ENCODE results near the gene NBPF1. TPM values are rescaled to one million over a fixed set of nuclear protein-coding genes. Genes with fewer than 3 reads are reported as not detected.

Gene NBPF1
- total and polyA plus RNA-seq, 9 of the 15 experiments (the other 6 are each of a cell fraction or from before 2014, with no cell fraction given) = 5.2 to 42.6 (median 24.1) TPM

GRCh38 chr1:16628361-16629111 is 15.2 kb upstream of the NBPF1 start (continued):
- TF ChIP-seq PCBP1 (IDR thresholded peaks at IDR 0.05; ENCODE audit: low read depth, low read length, poor library complexity, severe bottlenecking) (peak; percentile 69), GABPB2 (CRISPR knock-in tag; conservative IDR thresholded peaks at IDR 0.05) (0 out of 2 replicates have a peak, but pooled peaks have one; percentile 5), FOXP1 (CRISPR knock-in tag; IDR thresholded peaks at IDR 0.05) (no peak), ARID1B (IDR thresholded peaks at IDR 0.05) (no peak), NFYB (IDR thresholded peaks at IDR 0.05; ENCODE audit: extremely low read depth, insufficient read length) (no peak), STAT5B (CRISPR knock-in tag; IDR thresholded peaks at IDR 0.05) (no peak), ZKSCAN8 (CRISPR knock-in tag; IDR thresholded peaks at IDR 0.05) (no peak), NCOA1 (IDR thresholded peaks at IDR 0.05; ENCODE audit: low read depth) (no peak), AFF4 (CRISPR knock-in tag; IDR thresholded peaks at IDR 0.05) (no peak), ZNF644 (tag; IDR thresholded peaks at IDR 0.05; ENCODE audit: low read depth) (no peak), ZNF436 (CRISPR knock-in tag; IDR thresholded peaks at IDR 0.05) (no peak), GTF2A2 (tag; IDR thresholded peaks at IDR 0.05) (no peak), HMGN3 (IDR thresholded peaks at IDR 0.05; ENCODE audit: borderline replicate concordance, extremely low read depth, insufficient read length, low read depth, low read length) (peak; percentile 60), ZFP36 (IDR thresholded peaks at IDR 0.05; ENCODE audit: low read depth, low read length, partially characterized antibody) (peak; percentile 70), LEF1 (IDR thresholded peaks at IDR 0.05) (no peak), CBFA2T2 (conservative IDR thresholded peaks at IDR 0.05) (no peak), HIVEP1 (CRISPR knock-in tag; IDR thresholded peaks at IDR 0.05) (0 out of 2 replicates have a peak, but pooled peaks have one; percentile 30), HNRNPLL (IDR thresholded peaks at IDR 0.05; ENCODE audit: low read depth, low read length, poor library complexity, severe bottlenecking) (no peak), NR0B1 (IDR thresholded peaks at IDR 0.05; ENCODE audit: partially characterized antibody) (no peak), ZNF444 (CRISPR knock-in tag; IDR thresholded peaks at IDR 0.05) (no peak), PML (IDR thresholded peaks at IDR 0.05; ENCODE audit: low read length) (no peak), ETS2 (tag; IDR thresholded peaks at IDR 0.05; ENCODE audit: borderline replicate concordance, poor library complexity, severe bottlenecking) (no peak), CHD4 (IDR thresholded peaks at IDR 0.05; ENCODE audit: insufficient read depth, insufficient replicate concordance, low read depth, low read length, poor library complexity, severe bottlenecking) (no peak), NR4A1 (CRISPR knock-in tag; IDR thresholded peaks at IDR 0.05) (0 out of 2 replicates have a peak, but pooled peaks have one; percentile 56), NR4A1 (tag; IDR thresholded peaks at IDR 0.05) (no peak)
